GM18519 (cell line): Measurements from ENCODE around the gene MVB12B.
"Not testable (repeated sequence)": the region's sequence is repeated elsewhere in the genome, so short reads cannot be mapped to it uniquely, and the experiment has no call there.

Experiments
- ATAC-seq: cut with Tn5 transposase; IDR thresholded peaks from one replicate; pipeline ENCODE4 v1.9.1; 2021; ENCODE audit warnings: mild to moderate bottlenecking, moderate library complexity; ENCODE audit not compliant: unreplicated experiment, low FRiP score

MVB12B gene

DNA sequence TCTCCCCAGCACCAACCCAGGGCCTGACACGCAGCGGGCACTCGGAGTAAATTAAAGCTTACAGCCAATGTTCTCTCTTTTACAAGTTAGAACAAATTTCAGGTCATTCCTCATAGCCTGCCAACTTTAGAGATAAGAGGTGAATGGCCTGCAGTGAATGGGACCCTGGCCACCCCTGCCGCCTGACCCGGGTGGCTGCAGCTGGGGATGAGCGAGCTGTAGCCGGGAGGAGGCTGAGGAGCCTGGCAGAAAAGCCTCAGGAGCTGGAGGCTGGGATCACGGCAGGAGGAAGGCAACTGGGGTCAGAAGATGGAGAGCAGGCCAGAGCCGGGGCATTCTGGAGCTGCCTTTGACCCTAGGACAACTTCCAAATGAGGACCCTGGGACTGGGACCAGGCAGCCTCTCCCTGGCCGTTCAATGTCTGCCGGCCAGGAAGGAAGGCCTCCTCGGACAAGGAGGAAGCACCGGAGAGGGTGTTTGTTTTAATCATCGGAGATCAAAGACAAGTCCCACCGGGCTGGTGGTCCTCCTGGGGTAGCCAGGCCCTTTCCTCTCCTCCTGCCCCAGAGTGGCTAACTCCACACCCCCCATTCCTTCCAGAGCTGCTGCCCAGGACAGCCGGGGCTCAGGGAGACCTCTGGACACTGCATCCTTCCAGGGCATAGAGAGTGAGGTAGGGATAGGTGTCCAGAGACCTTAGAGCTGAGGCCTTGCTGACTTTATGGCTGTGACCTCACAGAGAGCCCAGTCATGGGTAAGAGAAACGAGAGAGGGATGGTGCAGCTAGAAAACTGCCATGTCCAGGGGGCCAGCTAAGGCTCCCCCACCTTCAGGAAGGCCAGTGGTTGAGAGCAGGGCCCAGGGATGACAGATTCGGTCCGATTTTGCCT, 199.8 kb downstream of the MVB12B start:
- no peak for ATAC-seq

DNA sequence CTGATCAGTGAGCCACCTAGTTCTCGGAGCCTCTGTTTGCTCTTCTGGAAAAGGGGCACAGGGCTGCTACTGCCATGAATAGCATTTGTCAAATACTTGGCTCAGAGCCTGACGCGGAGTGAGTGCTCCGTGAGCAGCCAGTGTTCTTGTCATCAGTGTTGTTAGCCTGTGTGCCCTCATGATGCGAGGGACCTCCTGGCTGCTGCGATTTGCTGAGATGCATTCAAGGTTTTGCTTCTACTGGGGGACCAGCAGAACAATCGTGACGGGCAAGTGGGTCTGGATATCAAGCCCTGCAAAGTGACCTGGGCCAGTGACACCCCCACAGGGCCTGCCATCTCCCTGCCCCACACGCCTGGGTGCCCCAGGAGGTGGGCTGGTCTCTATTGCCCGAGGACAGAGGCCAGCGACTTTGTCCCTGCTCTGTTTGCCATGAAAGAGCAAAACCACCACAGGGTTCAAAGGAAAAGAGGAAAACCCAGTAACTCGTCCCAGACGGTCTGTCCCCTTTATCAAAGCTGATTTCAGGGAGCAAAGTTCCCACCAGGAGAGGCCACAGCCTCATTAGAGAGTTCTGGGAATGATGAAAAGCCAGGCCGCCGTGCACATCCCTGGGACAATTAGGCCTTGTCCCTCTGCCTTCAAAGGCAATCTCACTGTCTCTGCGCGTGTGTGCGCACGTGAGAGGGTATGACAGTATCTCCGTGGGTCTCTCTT, 200.6 kb downstream of the MVB12B start:
- no peak for ATAC-seq

DNA sequence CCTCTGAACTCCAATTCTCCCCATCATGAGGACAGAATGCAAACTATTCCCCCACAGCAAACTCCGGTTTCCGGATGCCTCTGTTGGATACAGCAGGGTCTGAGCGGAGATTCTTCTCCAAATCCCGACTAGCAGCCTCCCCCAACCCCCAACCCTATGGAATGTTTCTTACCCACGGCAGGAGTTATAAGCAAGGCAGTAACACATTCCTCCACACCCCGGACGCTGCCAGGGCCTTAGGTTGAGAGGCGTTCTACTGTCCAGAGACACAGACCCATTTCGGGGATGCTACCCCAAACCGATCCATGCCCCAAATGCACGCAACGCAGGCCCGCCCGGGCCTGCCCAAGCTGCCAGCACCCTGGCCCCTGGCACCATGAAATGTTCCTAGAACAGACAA, 201.5 kb downstream of the MVB12B start:
- ATAC-seq = no peak

DNA sequence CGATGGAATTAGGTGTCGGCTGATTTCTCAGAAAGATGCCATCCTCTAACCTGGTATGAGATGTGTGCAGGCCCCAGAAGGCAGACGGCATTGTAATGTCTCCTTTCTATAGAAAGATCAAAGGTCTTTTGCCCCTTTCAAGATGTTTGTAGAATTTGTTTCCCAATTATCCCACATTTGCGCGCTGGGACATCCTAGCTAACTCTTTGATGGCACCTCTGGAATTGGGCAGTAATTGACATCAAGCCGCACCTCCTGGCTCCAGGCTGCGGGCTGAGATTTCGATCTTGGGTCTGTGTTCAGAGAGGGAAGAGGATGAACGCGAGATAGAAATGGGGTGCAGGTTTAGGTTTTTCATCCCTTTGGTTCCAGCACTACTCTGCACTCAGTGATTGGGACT, 202.3 kb downstream of the MVB12B start:
- ATAC-seq = no peak

DNA sequence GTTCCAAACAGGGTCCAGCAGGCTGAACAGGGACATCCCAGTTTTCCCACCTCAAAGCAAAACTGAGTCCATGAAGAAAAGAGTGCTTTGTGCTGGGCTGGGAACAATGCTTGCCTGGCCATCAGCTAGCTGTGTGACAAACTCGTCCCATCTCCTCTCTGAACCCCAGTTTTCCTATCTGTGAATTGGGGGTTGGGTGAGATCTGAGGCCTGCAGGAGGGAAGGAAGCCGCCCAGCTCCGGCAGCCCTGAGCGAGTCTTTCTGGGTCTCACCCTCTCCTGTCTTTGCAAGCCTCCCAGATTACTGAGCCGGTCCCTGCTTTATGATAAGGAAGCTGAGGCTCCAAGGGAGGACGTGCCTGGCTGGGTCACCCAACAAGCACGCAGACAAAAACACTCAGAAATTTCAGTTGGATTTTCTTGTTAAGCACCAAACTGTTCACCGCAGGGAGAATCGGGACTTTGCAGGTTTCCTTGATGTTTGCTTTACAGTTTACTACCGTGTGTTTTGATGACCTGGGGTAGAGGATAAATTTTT, 204.5 kb downstream of the MVB12B start:
- no peak for ATAC-seq

DNA sequence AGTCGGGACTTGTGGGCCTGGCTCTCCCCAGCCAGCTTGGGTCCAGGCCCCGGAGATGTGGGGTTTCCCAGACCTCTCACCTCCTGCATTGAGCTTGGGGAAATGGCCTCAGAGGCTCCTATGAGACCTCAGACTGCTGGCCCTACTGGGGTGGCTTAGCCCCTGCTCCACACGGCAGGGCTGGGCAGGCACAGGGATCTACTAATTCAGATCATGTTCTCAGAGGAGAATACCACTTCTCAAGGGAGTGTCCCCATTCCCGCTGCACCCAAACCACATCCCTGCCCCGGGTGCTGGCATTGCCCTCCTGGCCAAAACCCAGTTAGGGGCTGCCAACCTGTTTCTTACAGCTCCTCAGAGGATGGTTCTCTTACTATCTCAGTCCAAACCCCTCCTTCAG, 205.0 kb downstream of the MVB12B start:
- no peak for ATAC-seq

DNA sequence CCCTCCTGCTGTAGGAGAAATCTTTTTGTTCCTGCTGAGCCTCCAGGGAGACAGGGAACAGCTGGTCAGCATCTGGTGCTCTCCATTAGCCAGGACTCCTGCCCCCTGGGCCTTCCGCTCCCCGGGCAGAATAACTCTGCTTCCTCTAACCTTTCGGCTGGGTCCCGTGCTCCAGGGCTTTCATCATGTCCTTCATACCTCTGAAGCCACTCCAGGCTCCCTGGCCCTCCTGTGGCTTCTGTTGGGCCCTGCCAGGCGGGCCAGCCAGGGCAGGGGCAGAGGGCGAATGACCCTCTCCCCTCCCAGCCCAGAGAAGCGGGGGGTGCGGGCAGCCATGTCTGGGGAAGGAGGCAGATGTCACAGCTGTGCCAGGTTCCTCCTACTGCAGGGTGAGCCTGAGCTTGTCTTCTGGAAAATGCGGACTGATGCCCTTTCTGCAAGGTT, 205.4 kb downstream of the MVB12B start:
- ATAC-seq = no peak

DNA sequence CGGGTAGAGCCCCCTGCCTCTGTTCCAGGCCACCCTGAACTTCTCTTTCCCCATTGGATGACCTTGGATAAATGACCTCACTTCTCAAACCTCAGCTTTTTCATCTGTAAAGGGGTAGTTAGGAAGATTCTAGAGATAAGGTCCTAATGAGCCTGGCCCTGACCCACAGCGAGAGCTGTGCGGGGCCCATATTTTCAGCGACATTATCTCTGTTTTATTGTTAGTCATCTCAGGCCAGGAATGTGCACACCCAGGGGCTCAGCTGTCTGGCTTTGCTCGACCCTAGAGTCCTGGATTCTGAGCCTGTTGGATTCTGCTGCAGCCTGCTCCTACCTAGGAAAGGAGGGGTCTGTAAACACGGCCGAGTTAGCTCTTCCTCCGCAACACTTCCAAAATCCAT, 205.9 kb downstream of the MVB12B start:
- ATAC-seq = no peak

DNA sequence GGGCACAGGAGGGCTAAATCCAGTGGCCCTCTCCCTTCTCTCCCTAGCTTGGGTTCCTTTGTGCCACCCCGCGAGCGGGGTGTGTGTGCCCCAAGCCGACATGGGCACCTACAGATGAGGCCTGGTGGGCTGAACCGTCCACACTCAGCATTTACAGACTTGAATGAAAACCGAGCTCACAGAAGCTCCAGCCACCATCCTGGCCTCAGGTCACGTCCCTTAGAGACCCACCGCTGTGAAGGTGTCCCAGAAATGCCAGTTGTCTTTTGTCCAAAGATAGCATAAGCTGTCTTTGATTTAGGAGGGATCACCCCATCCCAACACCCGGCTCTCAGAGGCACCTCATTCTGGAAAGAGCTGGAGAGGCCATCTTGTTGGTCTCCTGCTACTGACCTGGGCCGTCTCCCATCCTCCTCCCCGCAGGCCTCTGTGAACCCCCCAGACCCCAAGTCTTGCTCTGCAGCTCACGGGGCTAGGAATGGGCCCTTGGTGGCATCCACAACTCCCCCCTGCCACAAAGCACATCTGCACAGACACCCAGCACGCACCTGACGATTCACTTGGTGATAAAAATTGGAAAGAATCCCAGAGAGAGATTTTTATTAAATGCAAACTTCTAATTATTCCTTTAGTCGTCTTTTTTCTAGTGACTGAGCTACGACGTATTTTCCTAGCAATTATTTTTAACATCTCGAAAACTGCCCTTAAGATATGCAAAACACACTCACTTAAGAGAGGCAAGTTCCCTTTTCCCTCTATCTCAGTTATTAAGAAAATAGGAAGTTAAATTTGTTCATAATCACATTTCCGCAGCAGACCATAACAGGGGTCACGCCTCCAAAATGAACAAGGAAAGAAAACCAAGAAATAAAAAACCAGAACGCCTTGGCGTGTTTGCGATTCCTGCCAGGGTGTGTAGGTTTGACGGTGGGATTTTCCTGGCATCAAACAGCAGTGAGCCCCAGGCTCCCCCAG, 206.6 kb downstream of the MVB12B start:
- no peak for ATAC-seq

DNA sequence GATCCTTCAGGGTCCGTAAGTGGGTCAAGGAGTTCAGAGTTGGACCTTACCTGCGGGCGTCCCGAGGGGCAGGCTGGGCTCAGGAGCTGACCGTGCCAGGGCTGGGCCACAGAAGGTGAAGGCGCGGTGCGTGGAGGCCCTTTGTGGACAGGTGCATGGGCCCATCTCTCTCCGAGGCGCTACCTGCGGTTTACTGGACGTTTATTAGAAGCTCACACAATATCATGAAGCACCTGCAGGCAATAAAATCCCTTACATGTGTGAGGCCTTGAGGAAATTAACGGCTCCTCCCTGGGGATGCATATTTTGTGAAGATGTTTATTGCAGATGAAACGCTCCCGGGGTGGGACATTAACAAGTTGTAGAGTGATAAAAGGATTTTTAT, 207.3 kb downstream of the MVB12B start:
- no peak for ATAC-seq

DNA sequence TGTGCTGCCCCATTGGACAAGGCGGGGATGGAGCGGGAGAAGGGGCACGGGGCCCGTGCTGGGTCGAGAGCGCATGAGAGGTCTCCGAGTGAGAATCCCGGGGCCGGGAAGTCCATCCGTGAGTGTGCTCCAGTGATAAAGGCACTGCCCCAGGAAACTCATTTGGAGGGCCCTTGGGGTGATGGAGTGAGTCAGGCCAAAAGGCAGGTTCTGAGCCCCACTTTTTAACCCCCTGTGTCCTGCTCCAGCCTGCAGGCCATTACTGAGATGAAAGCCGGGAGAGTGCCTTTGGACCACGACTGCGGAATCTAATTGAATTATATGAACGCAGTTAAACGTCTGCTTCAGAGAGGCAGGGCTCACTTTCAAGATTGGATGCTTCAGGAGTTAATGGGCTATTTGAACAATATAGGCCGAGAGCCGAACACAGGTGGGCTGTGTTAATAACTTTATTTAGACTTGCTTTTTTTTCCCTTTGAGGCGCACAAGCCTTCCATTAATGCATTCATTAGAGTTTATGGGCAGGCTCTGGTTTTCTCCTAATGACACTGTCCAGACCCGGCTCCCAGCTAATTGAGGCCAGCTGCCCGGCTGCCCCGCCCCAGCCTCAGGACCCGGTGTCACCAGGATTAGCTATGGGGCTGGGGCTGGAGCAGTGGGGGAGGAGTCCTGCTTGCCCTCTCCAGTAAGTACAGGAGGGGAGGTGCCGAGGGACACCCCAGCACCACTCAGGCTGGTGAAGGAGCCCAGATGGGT, 208.0 kb downstream of the MVB12B start:
- no peak for ATAC-seq

DNA sequence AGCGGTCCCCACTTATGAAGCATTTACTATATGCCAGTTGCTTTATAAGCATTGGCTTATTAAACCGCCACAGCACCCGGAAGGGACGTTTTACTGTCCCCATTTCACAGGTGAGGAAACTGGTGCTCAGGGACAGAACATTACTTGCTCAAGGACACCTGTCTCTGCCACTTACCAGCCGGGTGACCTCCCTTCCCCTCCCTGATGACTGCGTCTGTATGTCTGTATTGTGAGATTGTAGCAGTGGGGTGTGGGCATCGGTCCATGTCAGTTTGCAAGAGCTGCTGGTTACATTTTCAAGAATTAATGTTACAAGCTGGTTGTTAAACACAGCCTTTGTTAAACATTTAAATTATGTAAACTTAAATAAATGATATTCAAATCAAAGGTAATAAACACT, 209.5 kb downstream of the MVB12B start:
- no peak for ATAC-seq

DNA sequence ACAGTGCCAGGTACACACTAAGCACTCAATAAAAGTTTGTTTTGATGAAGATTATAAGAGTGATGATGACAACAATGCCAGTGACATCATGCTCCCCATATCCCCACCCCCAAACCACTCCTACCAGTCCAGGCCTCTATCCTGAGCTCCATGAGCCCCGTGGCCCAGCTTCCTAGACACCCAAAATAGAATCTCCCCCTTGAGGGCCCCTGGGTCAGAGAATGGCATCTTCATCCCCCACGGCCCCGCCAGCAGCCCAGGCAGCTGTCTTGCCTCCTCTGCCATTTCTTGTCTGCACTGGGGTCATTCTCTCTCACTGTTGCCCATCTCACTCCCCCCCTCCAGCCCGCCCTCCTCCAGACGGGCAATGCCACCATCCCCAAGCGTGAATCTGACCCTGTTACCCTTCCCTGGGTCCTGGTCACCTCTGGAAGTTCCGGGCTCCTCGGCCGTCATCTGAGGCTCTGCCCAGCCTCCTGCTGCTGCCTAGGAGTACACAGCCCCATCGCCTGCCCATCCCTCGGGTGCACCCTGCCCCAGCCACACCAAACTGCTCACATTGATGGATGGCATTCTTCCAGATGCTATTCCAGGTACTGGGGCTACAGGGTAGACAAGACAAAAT, 210.3 kb downstream of the MVB12B start:
- ATAC-seq = no peak

DNA sequence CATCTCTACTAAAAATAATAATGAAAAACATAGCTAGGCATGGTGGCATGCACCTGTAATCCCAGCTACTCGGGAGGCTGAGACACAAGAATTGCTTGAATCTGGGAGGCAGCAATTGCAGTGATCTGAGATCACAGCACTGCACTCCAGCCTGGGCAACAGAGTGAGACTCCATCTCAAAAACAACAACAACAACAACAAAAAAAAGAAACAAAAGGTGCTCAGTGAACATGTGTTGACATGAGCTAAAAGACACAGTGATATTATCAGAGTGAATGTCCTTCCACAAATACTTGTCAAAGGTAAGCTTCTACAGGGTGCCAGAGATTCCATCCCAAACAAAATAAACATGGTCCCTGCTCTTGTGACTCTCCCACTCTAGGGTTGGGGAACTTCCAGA, 211.9 kb downstream of the MVB12B start:
- no peak for ATAC-seq

DNA sequence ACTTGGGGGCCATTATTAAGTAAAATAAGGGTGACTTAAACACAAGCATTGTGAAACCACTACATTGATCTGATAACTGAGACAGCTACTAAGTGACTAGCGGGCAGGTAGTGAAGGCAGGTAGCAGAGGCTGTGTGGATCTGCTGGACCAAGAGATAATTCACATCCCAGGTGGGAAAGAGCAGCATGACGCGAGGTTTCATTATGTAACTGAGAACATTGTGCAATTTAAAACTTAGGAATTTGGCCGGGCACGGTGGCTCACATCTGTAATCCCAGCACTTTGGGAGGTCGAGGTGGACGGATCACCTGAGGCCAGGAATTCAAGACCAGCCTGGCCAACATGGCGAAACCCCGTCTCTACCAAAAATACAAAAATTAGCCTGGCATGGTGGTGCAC, 213.8 kb downstream of the MVB12B start:
- not testable (repeated sequence) for ATAC-seq

DNA sequence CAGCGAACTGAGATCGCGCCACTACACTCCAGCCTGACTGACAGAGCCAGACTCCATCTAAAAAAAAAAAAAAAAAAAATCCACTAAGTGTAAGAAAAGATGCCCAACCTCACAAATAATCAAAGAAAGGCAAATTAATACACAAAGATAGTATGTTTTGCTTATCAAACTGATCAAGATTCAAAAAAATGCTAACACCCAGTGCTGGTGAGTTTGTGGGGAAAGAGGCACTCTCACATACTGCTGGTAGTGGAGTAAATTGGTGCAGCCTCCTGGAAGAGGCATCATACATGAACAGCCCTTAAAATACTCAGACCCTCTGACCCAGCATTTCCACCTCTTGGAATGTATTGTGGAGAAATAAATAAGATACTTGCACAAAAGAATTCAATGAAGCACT, 216.9 kb downstream of the MVB12B start:
- no peak for ATAC-seq

DNA sequence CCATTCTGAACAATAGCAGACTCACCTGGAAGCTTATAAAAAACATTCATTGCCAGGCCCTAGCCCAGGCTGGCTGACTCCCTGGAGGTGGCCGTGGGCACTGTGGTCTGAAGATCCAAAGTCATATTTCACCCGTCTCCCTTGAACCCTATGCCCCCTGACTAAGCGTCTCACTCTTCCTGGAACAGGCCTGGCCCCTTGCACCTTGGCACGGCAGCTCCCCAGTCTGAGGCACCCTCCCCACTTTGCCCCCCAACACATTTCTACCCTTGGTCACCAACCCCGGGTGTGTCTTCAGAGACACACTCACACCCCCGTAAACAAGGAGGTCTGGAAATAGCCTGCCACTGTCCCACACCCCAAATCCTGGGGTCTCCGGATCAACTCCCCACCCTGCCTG, 218.5 kb downstream of the MVB12B start:
- no peak for ATAC-seq

DNA sequence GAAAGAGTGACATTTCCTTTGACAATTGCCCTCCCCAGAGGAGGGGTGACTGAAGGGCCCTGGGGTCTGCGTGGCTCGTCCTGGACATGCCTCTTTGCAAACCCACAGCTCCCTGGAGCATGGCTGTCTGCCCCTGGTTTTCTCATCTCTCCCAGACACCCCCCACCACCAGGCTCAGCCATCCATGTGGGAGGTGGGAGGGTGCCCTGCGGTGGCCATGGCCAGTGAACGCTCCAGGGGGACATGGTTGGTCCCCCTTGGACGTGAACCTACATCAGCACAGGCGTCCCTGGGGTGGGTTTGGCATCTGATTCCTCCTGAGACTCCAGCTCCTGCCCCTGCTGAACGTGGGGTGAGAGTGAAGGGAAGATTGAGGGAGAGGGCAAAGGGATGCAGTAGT, 219.4 kb downstream of the MVB12B start:
- no peak for ATAC-seq

DNA sequence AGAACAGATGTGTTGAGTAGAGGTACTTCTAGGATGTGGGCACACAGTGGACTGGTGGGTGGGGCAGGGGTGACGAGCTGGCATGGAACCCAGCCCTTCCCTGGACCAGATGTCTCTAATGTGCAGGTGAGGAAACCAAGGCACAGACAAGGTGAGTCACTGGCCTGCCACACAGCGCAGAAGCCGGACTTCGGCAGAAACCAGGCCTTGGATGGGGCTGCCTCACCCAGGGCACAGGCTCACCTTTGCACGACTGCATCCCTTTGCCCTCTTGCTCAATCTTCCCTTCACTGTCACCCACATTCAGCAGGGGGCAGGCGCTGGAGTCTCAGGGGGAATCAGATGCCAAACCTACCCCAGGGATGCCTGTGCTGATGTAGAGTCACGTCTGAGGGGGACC, 221.7 kb downstream of the MVB12B start:
- no peak for ATAC-seq
